ENCODE results near the gene NUDT3.

The NUDT3 gene

DNA sequence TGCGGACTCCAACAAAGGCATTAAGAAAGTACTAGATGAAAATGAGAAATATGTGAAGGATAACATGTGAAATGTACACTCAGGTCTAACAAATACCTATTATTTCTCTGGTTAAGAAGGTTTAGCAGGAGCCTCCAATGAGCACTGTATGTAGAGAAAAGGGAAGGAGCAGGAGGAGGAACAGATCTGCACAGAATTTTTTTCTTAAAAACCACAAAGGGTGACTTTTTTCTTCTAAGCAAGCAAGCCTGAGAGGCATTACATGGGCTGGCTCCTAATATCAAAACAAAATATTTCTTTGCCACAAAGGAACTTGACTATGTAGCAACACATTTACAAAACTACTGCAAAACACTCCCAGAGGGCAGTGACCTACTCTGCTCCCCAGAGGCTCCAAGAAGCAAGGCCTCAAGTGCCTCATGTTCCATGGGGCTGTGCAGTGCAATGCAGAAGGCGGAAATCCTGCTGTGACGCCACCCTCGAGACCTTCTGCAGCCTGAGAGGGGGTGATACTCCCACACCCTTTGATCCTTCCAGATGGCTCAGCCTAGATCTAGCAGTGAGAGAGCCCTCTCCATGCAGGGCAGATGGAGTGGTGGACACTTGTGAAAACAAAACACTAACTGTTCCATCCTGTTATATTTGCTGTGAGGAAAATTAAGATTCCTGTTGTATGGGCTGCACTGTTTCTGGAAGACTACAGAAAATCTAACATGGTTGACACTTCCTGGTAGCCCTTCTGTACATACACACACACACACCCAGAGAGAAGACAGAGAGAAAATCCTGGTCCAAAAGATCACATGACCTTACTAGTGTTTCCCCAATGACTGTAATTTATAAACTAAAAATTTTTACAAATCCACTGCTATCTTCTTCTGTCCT is 107.7 kb downstream of the NUDT3 start:
- Histone ChIP-seq H3K27me3 (ENCODE audit: insufficient read depth, insufficient read length) (no peaks in the 10 kb centered on the region), H3K9me3 (ENCODE audit: insufficient read depth, low read length) (no peaks in the 10 kb centered on the region), H3K36me3 (ENCODE audit: insufficient read depth, insufficient read length, low read length) (peaks cover 37% of the 10 kb centered on the region), H3K4me3 (ENCODE audit: insufficient read length, low read depth) (no peak overlapping the region), H3K9ac (ENCODE audit: insufficient read length, low read depth) (no peak overlapping the region), H3K4me1 (ENCODE audit: insufficient read depth, insufficient read length) (no peaks in the 10 kb centered on the region)
- TF ChIP-seq ZNF274 (IDR thresholded peaks at IDR 0.05; ENCODE audit: low read depth, low read length) (no peak), YY1 (IDR thresholded peaks at IDR 0.05; ENCODE audit: insufficient read depth, insufficient read length) (no peak), SUZ12 (IDR thresholded peaks at IDR 0.05; ENCODE audit: extremely low read depth, insufficient read depth, insufficient read length) (no peak)
- DNase-seq (ENCODE audit: low read depth, low spot score), result no peak

GRCh38 chr6:34281702-34282334 is 110.7 kb downstream of the NUDT3 start:
- no peak overlapping the region for H3K4me3 ChIP-seq (ENCODE audit: insufficient read length, low read depth)
- no peaks in the 10 kb centered on the region for H3K27me3 ChIP-seq (ENCODE audit: insufficient read depth, insufficient read length)
- no peak for DNase-seq (ENCODE audit: low read depth, low spot score)
- H3K4me1 ChIP-seq (ENCODE audit: insufficient read depth, insufficient read length), result no peaks in the 10 kb centered on the region
- no peak overlapping the region for H3K9ac ChIP-seq (ENCODE audit: insufficient read length, low read depth)
- H3K9me3 ChIP-seq (ENCODE audit: insufficient read depth, low read length), result no peaks in the 10 kb centered on the region
- peaks cover 24% of the 10 kb centered on the region for H3K36me3 ChIP-seq (ENCODE audit: insufficient read depth, insufficient read length, low read length)
- TF ChIP-seq ZNF274 (IDR thresholded peaks at IDR 0.05; ENCODE audit: low read depth, low read length), result no peak
- no peak for TF ChIP-seq YY1 (IDR thresholded peaks at IDR 0.05; ENCODE audit: insufficient read depth, insufficient read length)
- no peak for TF ChIP-seq SUZ12 (IDR thresholded peaks at IDR 0.05; ENCODE audit: extremely low read depth, insufficient read depth, insufficient read length)

- Histone ChIP-seq H3K4me3 (ENCODE audit: insufficient read length, low read depth) (no peak overlapping the region), H3K9me3 (ENCODE audit: insufficient read depth, low read length) (no peaks in the 10 kb centered on the region), H3K4me1 (ENCODE audit: insufficient read depth, insufficient read length) (no peaks in the 10 kb centered on the region), H3K9ac (ENCODE audit: insufficient read length, low read depth) (no peak overlapping the region), H3K36me3 (ENCODE audit: insufficient read depth, insufficient read length, low read length) (peaks cover 24% of the 10 kb centered on the region), H3K27me3 (ENCODE audit: insufficient read depth, insufficient read length) (no peaks in the 10 kb centered on the region)
- no peak for TF ChIP-seq ZNF274 (IDR thresholded peaks at IDR 0.05; ENCODE audit: low read depth, low read length)
- TF ChIP-seq YY1 (IDR thresholded peaks at IDR 0.05; ENCODE audit: insufficient read depth, insufficient read length), result no peak
- no peak for TF ChIP-seq SUZ12 (IDR thresholded peaks at IDR 0.05; ENCODE audit: extremely low read depth, insufficient read depth, insufficient read length)
- DNase-seq (ENCODE audit: low read depth, low spot score), result no peak
These were observed 112.3 kb downstream of the NUDT3 start for GRCh38 chr6:34280216-34280615.

- Histone ChIP-seq H3K27me3 (ENCODE audit: insufficient read depth, insufficient read length) (no peaks in the 10 kb centered on the region), H3K9me3 (ENCODE audit: insufficient read depth, low read length) (no peaks in the 10 kb centered on the region), H3K9ac (ENCODE audit: insufficient read length, low read depth) (no peak overlapping the region), H3K36me3 (ENCODE audit: insufficient read depth, insufficient read length, low read length) (peaks cover 15% of the 10 kb centered on the region), H3K4me3 (ENCODE audit: insufficient read length, low read depth) (no peak overlapping the region), H3K4me1 (ENCODE audit: insufficient read depth, insufficient read length) (no peaks in the 10 kb centered on the region)
- no peak for DNase-seq (ENCODE audit: low read depth, low spot score)
- TF ChIP-seq YY1 (IDR thresholded peaks at IDR 0.05; ENCODE audit: insufficient read depth, insufficient read length), result no peak
- no peak for TF ChIP-seq ZNF274 (IDR thresholded peaks at IDR 0.05; ENCODE audit: low read depth, low read length)
- no peak for TF ChIP-seq SUZ12 (IDR thresholded peaks at IDR 0.05; ENCODE audit: extremely low read depth, insufficient read depth, insufficient read length)
These were observed 113.6 kb downstream of the NUDT3 start for GRCh38 chr6:34278833-34279232.

DNA sequence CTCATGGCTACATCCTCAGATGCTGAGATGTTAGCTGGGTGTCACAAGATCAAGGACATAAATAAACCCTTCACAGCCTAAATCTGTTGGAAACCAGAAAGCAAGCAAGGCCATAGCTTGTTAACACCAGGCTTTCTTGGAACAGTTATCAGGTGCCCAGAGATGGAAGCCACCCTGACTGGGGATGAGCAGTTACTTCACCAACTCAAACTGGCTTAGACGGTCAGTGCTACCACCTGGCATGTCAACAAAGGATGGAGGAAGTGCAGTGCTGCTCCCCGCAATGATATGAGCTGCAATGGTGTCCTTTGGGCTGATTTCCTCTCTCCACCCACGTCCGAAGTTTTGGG is 114.7 kb downstream of the NUDT3 start:
- Histone ChIP-seq H3K9ac (ENCODE audit: insufficient read length, low read depth) (no peak overlapping the region), H3K4me3 (ENCODE audit: insufficient read length, low read depth) (no peak overlapping the region), H3K9me3 (ENCODE audit: insufficient read depth, low read length) (no peaks in the 10 kb centered on the region), H3K36me3 (ENCODE audit: insufficient read depth, insufficient read length, low read length) (peaks cover 10% of the 10 kb centered on the region), H3K4me1 (ENCODE audit: insufficient read depth, insufficient read length) (no peaks in the 10 kb centered on the region), H3K27me3 (ENCODE audit: insufficient read depth, insufficient read length) (no peaks in the 10 kb centered on the region)
- TF ChIP-seq YY1 (IDR thresholded peaks at IDR 0.05; ENCODE audit: insufficient read depth, insufficient read length) (no peak), ZNF274 (IDR thresholded peaks at IDR 0.05; ENCODE audit: low read depth, low read length) (no peak), SUZ12 (IDR thresholded peaks at IDR 0.05; ENCODE audit: extremely low read depth, insufficient read depth, insufficient read length) (no peak)
- no peak for DNase-seq (ENCODE audit: low read depth, low spot score)

GRCh38 chr6:34276881-34277762 is 115.3 kb downstream of the NUDT3 start:
- Histone ChIP-seq H3K9ac (ENCODE audit: insufficient read length, low read depth) (no peak overlapping the region), H3K36me3 (ENCODE audit: insufficient read depth, insufficient read length, low read length) (peaks cover 10% of the 10 kb centered on the region), H3K27me3 (ENCODE audit: insufficient read depth, insufficient read length) (no peaks in the 10 kb centered on the region), H3K9me3 (ENCODE audit: insufficient read depth, low read length) (no peaks in the 10 kb centered on the region), H3K4me1 (ENCODE audit: insufficient read depth, insufficient read length) (peaks cover 2% of the 10 kb centered on the region), H3K4me3 (ENCODE audit: insufficient read length, low read depth) (no peak overlapping the region)
- DNase-seq (ENCODE audit: low read depth, low spot score), result no peak
- TF ChIP-seq YY1 (IDR thresholded peaks at IDR 0.05; ENCODE audit: insufficient read depth, insufficient read length), result no peak
- no peak for TF ChIP-seq SUZ12 (IDR thresholded peaks at IDR 0.05; ENCODE audit: extremely low read depth, insufficient read depth, insufficient read length)
- TF ChIP-seq ZNF274 (IDR thresholded peaks at IDR 0.05; ENCODE audit: low read depth, low read length), result no peak
